K562 (cell line): ENCODE data around the gene PREX1. TPM values are rescaled to one million over a fixed set of nuclear protein-coding genes. Genes with fewer than 3 reads are reported as not detected.
A peak's percentile ranks its signal among the peaks of the same experiment; 100 is the strongest.

Experiments
- ATAC-seq: fragments of 200-7000 bp; cut with Tn5 transposase; 3 replicates; pipeline ENCODE4 v1.9.1; 2020; ENCODE audit warnings: moderate library complexity
- BruUV-seq: library from RNA; stranded (reverse); fragments of 400-500 nt; replicated peaks from 2 replicates; lab custom pipeline; 2021; lab: Mats Ljungman, UMichigan
- CTCF ChIA-PET: fragments of 300-600 bp; formaldehyde crosslinking; extraction: SDS; loops from one replicate; lab custom pipeline; 2021; ENCODE audit warnings: low intra/inter-chr PET ratio; lab: Yijun Ruan, JAX
- POLR2A ChIA-PET: fragments of 300-600, 350-650 bp; sonication (Branson Sonifier 250); formaldehyde crosslinking; extraction: SDS; loops from one replicate; lab custom pipeline; 2021; ENCODE audit warnings: antibody characterized with exemption, inconsistent platforms; lab: Yijun Ruan, JAX
- DNase-seq, 4 experiments: peaks; one replicate each; pipeline versions ENCODE4 v3.0.0 to v3.0.0-alpha.2; 2011 to 2018; ENCODE audit warnings: low spot score in 3 of 4, mixed read lengths in 3 of 4; ENCODE audit errors: extremely low read depth in 1 of 4
- FAIRE-seq: peaks from 2 replicates; lab custom pipeline; 2011; peaks lifted over from hg19 to GRCh38; lab: Jason Lieb, UNC
- H2AFZ ChIP-seq: 2 replicates; pipeline ENCODE4 v1.6.0; 2011; ENCODE audit warnings: low read depth, low read length, control low read depth, inconsistent platforms
- H3K27ac ChIP-seq: fragments of 200-600 bp; 3 replicates; pipeline ENCODE4 v1.8.0; 2011; ENCODE audit warnings: low read depth, mild to moderate bottlenecking, control low read depth, inconsistent platforms, low read length, moderate library complexity, mixed read lengths; ENCODE audit errors: extremely low read depth
- H3K27me3 ChIP-seq, 2 experiments: fragments of 300-600 bp in 1 of 2; 2 replicates in 1 of 2; 3 replicates in 1 of 2; pipeline versions ENCODE4 v1.6.0 to v1.8.0; 2011; ENCODE audit warnings: inconsistent platforms in 2 of 2, low read length in 2 of 2, mild to moderate bottlenecking in 1 of 2, mixed read lengths in 1 of 2, moderate library complexity in 1 of 2; ENCODE audit not compliant: control insufficient read depth in 2 of 2, insufficient read depth in 2 of 2
- H3K36me3 ChIP-seq: fragments of 300-600 bp; 3 replicates; pipeline ENCODE4 v1.8.0; 2011; ENCODE audit warnings: mild to moderate bottlenecking, low read length, inconsistent platforms; ENCODE audit not compliant: control insufficient read depth, insufficient read depth
- H3K4me1 ChIP-seq, 2 experiments: fragments of 200-600 bp in 1 of 2; replicated peaks in 1 of 2; 2 replicates in 1 of 2; 3 replicates in 1 of 2; pipeline versions ENCODE4 v1.5.1 to v1.8.0; 2011; ENCODE audit warnings: inconsistent platforms in 2 of 2, low read length in 2 of 2, mild to moderate bottlenecking in 1 of 2, mixed read lengths in 1 of 2, moderate library complexity in 1 of 2; ENCODE audit not compliant: control insufficient read depth in 2 of 2, insufficient read depth in 2 of 2
- H3K4me2 ChIP-seq: 2 replicates; pipeline ENCODE4 v1.6.1; 2011; ENCODE audit warnings: low read length, control low read depth, inconsistent platforms, mixed read lengths; ENCODE audit not compliant: insufficient read depth
- H3K4me3 ChIP-seq: fragments of 200-600 bp; sonication (generic), shearing (Covaris generic); 2 replicates; pipeline ENCODE4 v1.5.1; 2016; ENCODE audit warnings: control low read depth, inconsistent platforms
- H3K79me2 ChIP-seq: fragments of 200-600 bp; 3 replicates; pipeline ENCODE4 v1.8.0; 2011; ENCODE audit warnings: low read length, inconsistent platforms; ENCODE audit not compliant: control insufficient read depth, insufficient read depth
- H3K9ac ChIP-seq, 2 experiments: 2 replicates each; pipeline versions ENCODE4 v1.6.0 to v1.6.1; 2011; ENCODE audit warnings: low read depth in 2 of 2, low read length in 2 of 2, control low read depth in 1 of 2, inconsistent platforms in 1 of 2, mild to moderate bottlenecking in 1 of 2, mixed read lengths in 1 of 2; ENCODE audit not compliant: insufficient read depth in 1 of 2
- H3K9me1 ChIP-seq: one replicate; pipeline ENCODE4 v1.6.0; 2011; ENCODE audit warnings: inconsistent platforms, mild to moderate bottlenecking, low read length, moderate library complexity; ENCODE audit not compliant: control insufficient read depth, insufficient read depth
- H3K9me3 ChIP-seq: replicated peaks from 2 replicates; pipeline ENCODE4 v1.5.1; 2011; ENCODE audit warnings: low read depth, low read length, inconsistent platforms; ENCODE audit not compliant: control insufficient read depth, insufficient read depth
- H4K20me1 ChIP-seq: replicated peaks from 2 replicates; pipeline ENCODE4 v1.6.1; 2011; ENCODE audit warnings: low read length, inconsistent platforms, mixed read lengths; ENCODE audit not compliant: control insufficient read depth, insufficient read depth
- BHLHE40 ChIP-seq: IDR thresholded peaks from 2 replicates; pipeline ENCODE4 v1.6.1; 2011; ENCODE audit warnings: low read length, improper control_type of control experiment
- ILF3 ChIP-seq: fragments of 450-650 bp; IDR thresholded peaks from 2 replicates; pipeline ENCODE4 v1.6.1; 2018; ENCODE audit warnings: antibody characterized with exemption, mild to moderate bottlenecking, moderate library complexity, borderline replicate concordance
- LCOR ChIP-seq: sonication (generic); formaldehyde crosslinking; IDR thresholded peaks from 2 replicates; pipeline ENCODE4 v1.8.0; 2022; ENCODE audit warnings: mild to moderate bottlenecking, missing genetic modification reagents
- MYBL2 ChIP-seq, 2 experiments: fragments of 450-650 bp in 1 of 2; sonication (generic) in 1 of 2; formaldehyde crosslinking in 1 of 2; IDR thresholded peaks; 2 replicates each; pipeline versions ENCODE4 v1.6.1 to v1.8.1; 2017 to 2022; ENCODE audit warnings: borderline replicate concordance in 1 of 2, inconsistent platforms in 1 of 2, low read depth in 1 of 2, mild to moderate bottlenecking in 1 of 2, missing genetic modification reagents in 1 of 2, moderate library complexity in 1 of 2
- SAP30 ChIP-seq: fragments of 200-600 bp; sonication (generic); IDR thresholded peaks from 2 replicates; pipeline ENCODE4 v1.6.1; 2012; ENCODE audit warnings: borderline replicate concordance, low read depth, mild to moderate bottlenecking, moderate library complexity, low read length, control low read depth, inconsistent platforms; ENCODE audit not compliant: insufficient read depth, poor library complexity, severe bottlenecking
- SMAD2 ChIP-seq: fragments of 150-350 bp; IDR thresholded peaks from 2 replicates; pipeline ENCODE4 v1.6.1; 2014; ENCODE audit warnings: low read depth, mild to moderate bottlenecking, low read length
- WGBS: fragments of 100-300 bp; shearing (Covaris generic); methylation state at CpG from one replicate; pipeline ENCODE4 v1.1.6; 2016; ENCODE audit warnings: low coverage, mixed read lengths; ENCODE audit not compliant: insufficient coverage; ENCODE audit errors: missing lambda C conversion rate; 5-methylcytosine and 5-hydroxymethylcytosine counted together
- in situ Hi-C: fragments of 300-500 bp; cut with MboI; formaldehyde crosslinking; loops from 4 replicates; pipeline ENCODE4 v1.15.0; 2018; ENCODE audit warnings: inconsistent platforms, mixed read lengths
- intact Hi-C: fragments of 100-400 bp; cut with micrococcal nuclease; formaldehyde crosslinking; loops from 2 replicates; pipeline ENCODE4 v1.14.2; 2022
- polyA plus RNA-seq, 8 experiments: library from polyadenylated mRNA; depleted of rRNA in 4 of 8; stranded (reverse) in 5 of 8; unstranded in 3 of 8; fragments of >200 nt; fragmentation: Nextera tagmentation in 2 of 8; fragmentation: Illumina TruSeq in 1 of 8; extraction: Ambion mirVana in 2 of 8; extraction: Trizol in 1 of 8; gene quantifications; 2 replicates each; pipeline versions ENCODE4 v1.2.1 to v1.2.3, GENCODE V29; 2011 to 2014; ENCODE audit warnings: inconsistent platforms in 1 of 8, missing spikeins in 1 of 8
- total RNA-seq, 7 experiments: library from RNA; depleted of rRNA in 6 of 7; stranded (reverse); fragments of >200 nt in 6 of 7; fragmentation: Illumina TruSeq in 2 of 7; extraction: Trizol in 2 of 7; gene quantifications; 2 replicates each; pipeline versions ENCODE4 v1.2.1 to v1.2.3, GENCODE V29; 2011 to 2021; ENCODE audit warnings: low replicate concordance in 1 of 7
- TF ChIP-seq, protein P1 (sequence below), 2 experiments: fragments of 150-350 bp in 1 of 2; IDR thresholded peaks; 2 replicates each; pipeline ENCODE4 v1.6.1; 2012 to 2016; ENCODE audit warnings: low read depth in 2 of 2, low read length in 2 of 2, mild to moderate bottlenecking in 1 of 2, moderate library complexity in 1 of 2

The PREX1 gene
- total and polyA plus RNA-seq, 9 of the 15 experiments (the other 6 are each of a cell fraction or from before 2014, with no cell fraction given) = 0.37 to 10.4 (median 4.8) TPM

DNA sequence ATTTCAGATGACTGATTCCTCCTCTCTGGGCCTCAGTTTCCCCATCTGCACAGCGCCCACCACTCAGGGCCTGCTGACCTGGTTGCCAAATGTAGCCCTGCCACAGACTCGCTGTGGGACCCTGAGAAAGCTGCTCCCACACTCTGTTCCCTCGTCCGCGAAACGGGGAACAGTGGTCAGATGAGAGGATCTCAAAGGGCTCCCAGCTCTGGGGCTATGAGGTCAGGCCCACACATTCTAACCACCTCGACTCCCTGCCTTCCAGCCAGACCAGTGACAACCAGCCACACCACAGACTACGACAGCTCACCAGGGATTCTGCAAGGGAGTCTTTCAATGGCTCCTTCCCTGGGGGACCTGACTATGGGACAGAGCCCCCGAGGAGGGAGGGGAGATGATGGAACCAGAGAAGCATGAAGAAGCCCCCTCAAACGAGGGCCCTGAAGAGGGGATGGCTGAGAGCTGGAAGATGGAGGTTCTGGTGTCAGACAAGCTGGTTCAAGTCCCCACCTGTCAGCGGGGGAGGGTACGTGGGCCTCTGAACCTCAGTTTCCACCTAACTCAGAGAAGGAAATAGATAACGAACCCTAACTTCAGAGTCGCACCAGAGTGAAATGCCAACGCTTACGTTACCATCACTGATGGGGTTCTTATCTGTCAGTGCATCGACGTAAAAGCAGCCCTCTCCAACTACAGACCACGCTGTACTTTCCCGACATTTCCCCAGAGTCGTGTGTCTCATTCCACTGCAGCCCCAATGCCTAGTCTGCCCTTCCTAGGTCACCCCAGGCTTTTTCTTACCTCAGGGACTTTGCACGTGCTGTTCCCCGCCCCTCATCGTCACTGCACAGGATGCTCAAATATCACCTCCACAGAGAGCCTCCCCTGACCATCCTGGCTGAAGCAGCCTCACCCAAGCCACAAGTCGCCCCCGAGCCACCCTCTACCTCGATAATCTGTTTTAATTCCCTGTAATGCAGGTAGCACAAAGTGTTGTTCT is 60.5 kb downstream of the PREX1 start:
- H3K9ac ChIP-seq = no peak overlapping the region
- no peak for DNase-seq
- intact Hi-C loops = no loop called here
- no peaks in the 10 kb centered on the region for H3K79me2 ChIP-seq
- FAIRE-seq = no peak
- POLR2A ChIA-PET = interaction anchor here (0.7 kb wide), 1 partner anchor 111 kb away, joined by 3 read pairs; no protein-coding TSS in a partner anchor
- H3K4me3 ChIP-seq = no peak overlapping the region
- no peak overlapping the region for H3K27ac ChIP-seq
- H2AFZ ChIP-seq = no peak overlapping the region
- H4K20me1 ChIP-seq = peaks cover 22% of the 10 kb centered on the region
- TF ChIP-seq, protein P1, sequence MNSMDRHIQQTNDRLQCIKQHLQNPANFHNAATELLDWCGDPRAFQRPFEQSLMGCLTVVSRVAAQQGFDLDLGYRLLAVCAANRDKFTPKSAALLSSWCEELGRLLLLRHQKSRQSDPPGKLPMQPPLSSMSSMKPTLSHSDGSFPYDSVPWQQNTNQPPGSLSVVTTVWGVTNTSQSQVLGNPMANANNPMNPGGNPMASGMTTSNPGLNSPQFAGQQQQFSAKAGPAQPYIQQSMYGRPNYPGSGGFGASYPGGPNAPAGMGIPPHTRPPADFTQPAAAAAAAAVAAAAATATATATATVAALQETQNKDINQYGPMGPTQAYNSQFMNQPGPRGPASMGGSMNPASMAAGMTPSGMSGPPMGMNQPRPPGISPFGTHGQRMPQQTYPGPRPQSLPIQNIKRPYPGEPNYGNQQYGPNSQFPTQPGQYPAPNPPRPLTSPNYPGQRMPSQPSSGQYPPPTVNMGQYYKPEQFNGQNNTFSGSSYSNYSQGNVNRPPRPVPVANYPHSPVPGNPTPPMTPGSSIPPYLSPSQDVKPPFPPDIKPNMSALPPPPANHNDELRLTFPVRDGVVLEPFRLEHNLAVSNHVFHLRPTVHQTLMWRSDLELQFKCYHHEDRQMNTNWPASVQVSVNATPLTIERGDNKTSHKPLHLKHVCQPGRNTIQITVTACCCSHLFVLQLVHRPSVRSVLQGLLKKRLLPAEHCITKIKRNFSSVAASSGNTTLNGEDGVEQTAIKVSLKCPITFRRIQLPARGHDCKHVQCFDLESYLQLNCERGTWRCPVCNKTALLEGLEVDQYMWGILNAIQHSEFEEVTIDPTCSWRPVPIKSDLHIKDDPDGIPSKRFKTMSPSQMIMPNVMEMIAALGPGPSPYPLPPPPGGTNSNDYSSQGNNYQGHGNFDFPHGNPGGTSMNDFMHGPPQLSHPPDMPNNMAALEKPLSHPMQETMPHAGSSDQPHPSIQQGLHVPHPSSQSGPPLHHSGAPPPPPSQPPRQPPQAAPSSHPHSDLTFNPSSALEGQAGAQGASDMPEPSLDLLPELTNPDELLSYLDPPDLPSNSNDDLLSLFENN (IDR thresholded peaks at IDR 0.05; ENCODE audit: low read depth in 2 of 2, low read length in 2 of 2) = no peak
- TF ChIP-seq LCOR (CRISPR knock-in tag) (no peak), ILF3 (no peak), BHLHE40 (peak; percentile 24; the same call in 1 of the 2 replicates), MYBL2 (IDR thresholded peaks at IDR 0.05; ENCODE audit: low read depth) (no peak), MYBL2 (CRISPR knock-in tag; IDR thresholded peaks at IDR 0.05; ENCODE audit: borderline replicate concordance) (no peak), SAP30 (no peak), SMAD2 (no peak)
- TF ChIP-seq, all 486 proteins: peak for 1
- Histone ChIP-seq H3K9me1 (no peaks in the 10 kb centered on the region), H3K4me2 (no peak overlapping the region), H3K36me3 (no peaks in the 10 kb centered on the region), H3K27me3 (peaks cover 7 to 20% of the 10 kb centered on the region in 2 experiments; a peak in 3 of 5 replicates), H3K4me1 (peaks cover 4 to 9% of the 10 kb centered on the region in 2 experiments; a peak in 3 of 5 replicates), H3K9me3 (no peaks in the 10 kb centered on the region)
- 18% methylated on average over 27 of the region's 27 CpGs for WGBS
- in situ Hi-C loops = no loop called here
- BruUV-seq = no TSS peak
- no peak for ATAC-seq
- CTCF ChIA-PET = no interaction called here
